Measurements from ENCODE around the gene PTGDR2.

DNA sequence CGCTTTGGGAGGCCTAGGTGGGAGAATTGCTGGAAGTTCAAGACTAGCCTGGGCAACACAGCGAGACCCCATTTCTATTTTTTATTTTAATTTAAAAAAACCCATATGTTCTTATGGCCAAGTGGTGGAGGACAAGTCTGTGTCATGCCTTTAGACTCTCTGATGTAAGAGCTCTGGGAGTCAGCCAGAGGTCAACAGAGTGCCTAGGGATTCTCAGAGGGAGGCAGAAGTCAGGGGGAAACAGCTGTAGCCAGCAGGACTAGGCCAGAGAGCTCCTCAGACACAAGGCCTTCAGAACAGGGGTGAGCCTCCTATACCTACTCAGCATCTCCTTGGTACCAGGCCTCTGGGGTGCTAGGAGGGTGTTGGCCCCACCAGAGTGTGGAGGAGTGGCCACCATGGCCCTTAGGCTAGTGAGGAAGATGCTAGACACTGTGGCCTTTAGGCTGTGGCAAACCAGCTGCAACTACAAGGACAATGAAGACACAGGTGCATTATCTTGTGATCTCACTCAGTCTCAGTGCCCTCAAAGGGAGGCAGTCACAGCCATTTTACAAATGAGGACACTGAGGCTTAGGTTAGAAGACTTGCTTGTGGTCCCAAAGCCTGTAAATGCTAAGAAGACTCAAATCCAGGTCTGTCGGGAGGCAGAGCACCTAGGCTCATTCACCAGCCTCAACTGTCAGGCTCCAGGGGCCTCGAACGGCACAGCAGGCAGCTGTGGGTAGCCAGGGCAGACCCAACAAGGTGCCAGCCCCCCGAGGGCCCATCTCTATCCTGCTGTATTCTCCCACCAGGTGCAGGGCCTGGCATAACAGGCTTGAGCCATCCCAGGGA, 16.6 kb upstream of the PTGDR2 start:
- TF ChIP-seq CTCF (conservative IDR thresholded peaks at IDR 0.05) (no peak), ZFX (IDR thresholded peaks at IDR 0.05) (no peak)

Data from C4-2B (cell line).